ENCODE data around the gene SRSF4. TPM values are rescaled to one million over a fixed set of nuclear protein-coding genes. Genes with fewer than 3 reads are reported as not detected.
"Not testable (repeated sequence)": the region's sequence is repeated elsewhere in the genome, so short reads cannot be mapped to it uniquely, and the experiment has no call there.

Gene SRSF4
- total RNA-seq, 1 donor from 2014 or later = 50.9 TPM

GRCh38 chr1:29136391-29136915 lies 45.2 kb downstream of the SRSF4 start:
- peak; percentile 40 for ATAC-seq (ENCODE audit: poor library complexity)
- intact Hi-C loops (cut with DNase I) = no loop called here

GRCh38 chr1:29134695-29135028 lies 47.0 kb downstream of the SRSF4 start:
- intact Hi-C loops (cut with DNase I) = no loop called here
- ATAC-seq (ENCODE audit: poor library complexity) (peak; percentile 16), DNase-seq (no peak)

More at GRCh38 chr1:29136391-29136915, 45.2 kb downstream of the SRSF4 start:
- no peak for DNase-seq

GRCh38 chr1:29133861-29134694 lies 47.6 kb downstream of the SRSF4 start:
- DNase-seq = peak; percentile 51
- intact Hi-C loops (cut with DNase I) = no loop called here
- ATAC-seq (ENCODE audit: poor library complexity) = peak; percentile 29

- intact Hi-C loops (cut with DNase I); ATAC-seq (ENCODE audit: poor library complexity); DNase-seq: not testable (repeated sequence)
These were observed 50.6 kb downstream of the SRSF4 start for GRCh38 chr1:29131056-29131455.

- intact Hi-C loops (cut with DNase I) = no loop called here
- DNase-seq (no peak), ATAC-seq (ENCODE audit: poor library complexity) (no peak)
These were observed 51.8 kb downstream of the SRSF4 start for GRCh38 chr1:29129916-29130315.

- ATAC-seq (ENCODE audit: poor library complexity) (no peak), DNase-seq (no peak)
- intact Hi-C loops (cut with DNase I) = no loop called here
These were observed 53.0 kb downstream of the SRSF4 start for GRCh38 chr1:29128739-29129138.

GRCh38 chr1:29126198-29126597 lies 55.5 kb downstream of the SRSF4 start:
- ATAC-seq (ENCODE audit: poor library complexity) (no peak), DNase-seq (no peak)
- intact Hi-C loops (cut with DNase I) = no loop called here

GRCh38 chr1:29125788-29126187 lies 55.9 kb downstream of the SRSF4 start:
- intact Hi-C loops (cut with DNase I) = no loop called here
- ATAC-seq (ENCODE audit: poor library complexity) = no peak
- DNase-seq = no peak

- DNase-seq (no peak), ATAC-seq (ENCODE audit: poor library complexity) (no peak)
- intact Hi-C loops (cut with DNase I) = no loop called here
These were observed 56.5 kb downstream of the SRSF4 start for GRCh38 chr1:29125237-29125641.

GRCh38 chr1:29124366-29125236 lies 57.1 kb downstream of the SRSF4 start:
- ATAC-seq (ENCODE audit: poor library complexity) (peak; percentile 79), DNase-seq (peak; percentile 83)
- intact Hi-C loops (cut with DNase I) = no loop called here

- ATAC-seq (ENCODE audit: poor library complexity) (peak; percentile 31), DNase-seq (no peak)
- intact Hi-C loops (cut with DNase I) = no loop called here
These were observed 57.8 kb downstream of the SRSF4 start, which contains the start of gene TMEM200B for GRCh38 chr1:29123887-29124365. TMEM200B (minus strand) TSS chr1:29123903; CDS start chr1:29121828, 2,075 bp downstream.

GRCh38 chr1:29123053-29123886 lies 58.4 kb downstream of the SRSF4 start:
- peak; percentile 47 for DNase-seq
- ATAC-seq (ENCODE audit: poor library complexity) = peak; percentile 6
- intact Hi-C loops (cut with DNase I) = no loop called here

GRCh38 chr1:29122682-29123052 lies 59.0 kb downstream of the SRSF4 start:
- peak; percentile 64 for ATAC-seq (ENCODE audit: poor library complexity)
- intact Hi-C loops (cut with DNase I) = no loop called here
- peak; percentile 81 for DNase-seq

GRCh38 chr1:29121936-29122681 lies 59.6 kb downstream of the SRSF4 start:
- peak; percentile 56 for DNase-seq
- intact Hi-C loops (cut with DNase I) = no loop called here
- peak; percentile 5 for ATAC-seq (ENCODE audit: poor library complexity)

- DNase-seq (no peak), ATAC-seq (ENCODE audit: poor library complexity) (no peak)
- intact Hi-C loops (cut with DNase I) = no loop called here
These were observed 60.2 kb downstream of the SRSF4 start for GRCh38 chr1:29121516-29121935.

GRCh38 chr1:29120947-29121485 lies 60.7 kb downstream of the SRSF4 start:
- DNase-seq = peak; percentile 65
- intact Hi-C loops (cut with DNase I) = no loop called here
- no peak for ATAC-seq (ENCODE audit: poor library complexity)

- no peak for ATAC-seq (ENCODE audit: poor library complexity)
These were observed 61.3 kb downstream of the SRSF4 start for GRCh38 chr1:29120367-29120766.

More at GRCh38 chr1:29120367-29120766, 61.3 kb downstream of the SRSF4 start:
- intact Hi-C loops (cut with DNase I) = no loop called here
- no peak for DNase-seq

Measured in Right ventricle myocardium superior (tissue), 1 donor.